NCI-H2107 treated with DMSO at 0.1 percent for 48 hours (cell line): ENCODE data around the gene TUBA3E.
A peak's percentile ranks its signal among the peaks of the same experiment; 100 is the strongest.
"Not testable (repeated sequence)": the region's sequence is repeated elsewhere in the genome, so short reads cannot be mapped to it uniquely, and the experiment has no call there.

Experiments
- DNase-seq: peaks from one replicate; lab custom pipeline; 2025; ENCODE audit not compliant: unreplicated experiment; lab: John Stamatoyannopoulos, UW

TUBA3E gene

GRCh38 chr2:130165293-130166016, 32.8 kb downstream of the TUBA3E start:
- DNase-seq, result no peak

DNA sequence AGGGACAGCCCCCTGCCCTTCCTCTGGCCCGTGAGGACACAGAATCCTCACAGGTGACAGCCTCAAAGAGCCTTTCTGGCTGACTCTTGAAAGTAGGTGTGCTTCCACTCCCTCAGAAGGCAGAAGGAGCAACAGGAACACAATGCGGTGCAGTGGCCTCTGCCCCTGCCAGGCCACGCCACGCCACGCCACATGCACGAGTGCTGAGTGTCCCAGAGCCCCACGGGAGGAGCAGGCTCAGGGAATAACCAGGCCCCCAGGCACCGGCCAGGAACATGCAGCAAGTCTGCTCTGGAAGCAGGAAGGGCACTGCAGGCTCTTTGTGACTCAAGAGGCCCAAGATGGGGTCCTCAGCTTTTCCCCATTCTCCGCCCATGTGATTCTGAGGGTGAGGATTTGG, 35.3 kb downstream of the TUBA3E start:
- no peak for DNase-seq

- not testable (repeated sequence) for DNase-seq
These were observed 35.8 kb downstream of the TUBA3E start for GRCh38 chr2:130162486-130162885.

GRCh38 chr2:130160838-130161705, 37.2 kb downstream of the TUBA3E start:
- DNase-seq, result not testable (repeated sequence)

GRCh38 chr2:130160131-130160530, 38.1 kb downstream of the TUBA3E start:
- DNase-seq, result no peak

DNA sequence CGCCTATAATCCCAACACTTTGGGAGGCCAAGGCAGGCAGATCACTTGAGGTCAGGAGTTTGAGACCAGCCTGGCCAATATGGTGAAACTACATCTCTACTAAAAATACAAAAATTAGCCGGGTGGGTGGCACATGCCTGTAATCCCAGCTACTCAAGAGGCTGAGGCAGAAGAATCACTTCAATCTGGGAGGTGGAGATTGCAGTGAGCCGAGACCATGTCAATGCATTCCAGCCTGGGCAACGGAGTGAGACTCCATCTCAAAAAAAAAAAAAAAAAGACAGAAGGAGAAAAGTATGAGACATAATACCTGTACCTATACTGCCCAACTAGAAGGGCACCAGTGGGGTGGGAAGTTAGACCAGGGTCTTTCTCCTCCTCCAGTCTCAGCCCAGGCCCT, 38.9 kb downstream of the TUBA3E start:
- DNase-seq, result not testable (repeated sequence)

GRCh38 chr2:130158631-130159030, 39.6 kb downstream of the TUBA3E start:
- no peak for DNase-seq

GRCh38 chr2:130157825-130158514, 40.3 kb downstream of the TUBA3E start:
- not testable (repeated sequence) for DNase-seq

DNA sequence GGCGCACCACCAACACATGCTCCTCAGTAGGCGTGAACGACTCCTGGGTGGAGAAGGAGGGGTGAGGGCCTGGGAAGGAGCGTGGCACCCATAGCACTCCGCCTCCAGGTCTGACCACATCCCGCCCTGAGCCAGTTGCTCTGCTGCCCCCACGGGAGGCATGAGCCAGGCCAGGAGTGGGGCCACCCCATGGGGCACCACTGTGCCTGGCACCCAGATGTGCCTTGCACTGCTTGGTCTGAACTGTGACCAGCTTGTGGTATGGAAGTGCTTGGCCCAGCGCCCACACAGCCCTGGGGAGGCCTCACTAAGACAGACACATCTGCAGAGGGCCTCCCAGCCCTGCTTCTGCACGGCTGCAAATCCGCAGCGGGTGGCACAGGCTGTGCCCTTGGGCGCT, 40.9 kb downstream of the TUBA3E start:
- DNase-seq, result not testable (repeated sequence)

GRCh38 chr2:130156624-130157004, 41.6 kb downstream of the TUBA3E start:
- DNase-seq, result no peak

DNA sequence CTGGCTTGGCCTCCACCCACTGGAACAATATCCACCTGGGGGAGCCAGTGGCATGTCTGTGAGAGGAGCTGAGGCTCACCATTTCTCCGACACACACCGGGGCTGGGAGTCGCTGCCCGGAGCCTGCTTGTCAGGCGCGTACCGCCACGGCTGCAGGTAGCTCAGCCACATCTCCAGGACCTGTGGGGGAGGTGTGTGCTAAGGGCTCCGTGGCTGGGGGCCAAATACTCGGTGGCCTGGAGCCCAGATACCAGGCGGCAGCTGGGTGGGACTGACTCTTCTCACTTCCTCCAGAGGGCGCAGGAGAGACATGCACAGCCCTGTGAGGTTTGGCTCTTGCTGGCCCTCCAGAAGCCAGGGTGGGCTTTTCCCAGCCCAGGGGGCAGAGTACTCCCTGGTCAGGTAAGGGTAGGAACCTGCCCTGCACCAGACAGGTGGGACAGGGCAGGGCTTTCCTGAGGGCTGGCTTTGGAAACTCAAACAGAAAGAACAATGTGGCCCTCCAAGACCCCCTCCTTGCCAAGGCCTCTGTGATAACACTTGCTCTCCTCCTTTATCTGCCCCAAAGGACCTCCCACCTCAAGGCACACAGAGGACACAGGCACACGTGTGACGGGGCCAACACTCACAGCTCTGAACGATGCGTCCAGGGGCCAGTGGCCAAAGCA, 42.1 kb downstream of the TUBA3E start:
- DNase-seq, result peak; percentile 50

- DNase-seq, result no peak
These were observed 43.2 kb downstream of the TUBA3E start for GRCh38 chr2:130154773-130155765.

- not testable (repeated sequence) for DNase-seq
These were observed 43.8 kb downstream of the TUBA3E start for GRCh38 chr2:130154423-130154770.

DNA sequence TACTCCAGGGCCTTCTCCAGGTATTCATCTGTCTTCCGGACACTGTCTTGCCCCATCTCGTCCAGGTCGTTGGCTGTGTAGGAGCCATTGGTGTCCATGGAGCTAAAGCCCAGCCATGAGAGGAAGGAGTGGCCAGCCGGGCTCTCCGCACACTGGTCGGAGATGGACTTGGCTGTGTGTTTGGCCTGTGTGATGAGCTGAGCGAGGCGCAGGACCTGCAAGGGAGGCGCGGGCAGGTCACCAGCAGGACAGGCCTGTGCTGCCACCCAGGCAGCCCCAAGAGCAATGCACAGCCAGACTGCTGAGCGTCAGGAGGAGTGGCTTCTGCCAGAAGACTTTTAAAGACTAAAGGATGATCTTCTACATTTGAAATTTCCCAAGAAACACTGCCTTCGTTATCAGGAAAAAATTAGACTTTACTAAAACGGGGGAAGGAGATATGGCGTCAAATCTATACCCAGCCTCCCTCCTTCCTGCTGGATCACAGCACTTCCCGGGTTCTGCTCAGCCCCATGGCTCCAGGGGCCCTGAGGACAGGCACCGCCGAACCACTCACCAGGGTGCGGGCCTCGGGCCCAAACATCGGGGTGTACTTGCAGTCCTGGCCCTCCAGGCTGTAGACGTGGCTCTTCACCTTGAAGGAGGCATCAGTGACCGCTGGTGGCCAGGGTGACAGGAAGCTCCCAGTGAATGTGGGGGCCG, 44.4 kb downstream of the TUBA3E start:
- not testable (repeated sequence) for DNase-seq

GRCh38 chr2:130152816-130153595, 45.2 kb downstream of the TUBA3E start:
- DNase-seq, result no peak

GRCh38 chr2:130152136-130152815, 46.0 kb downstream of the TUBA3E start:
- not testable (repeated sequence) for DNase-seq

- not testable (repeated sequence) for DNase-seq
These were observed 47.1 kb downstream of the TUBA3E start for GRCh38 chr2:130151145-130151512.
